HEK293 (cell line): ENCODE data around the gene CCDC81.

Source experiments
- CTCF ChIA-PET: fragments of 350-600 bp; formaldehyde crosslinking; extraction: SDS; loops from one replicate; lab custom pipeline; 2021; ENCODE audit warnings: antibody characterized with exemption; lab: Yijun Ruan, JAX
- POLR2A ChIA-PET: fragments of 300-600 bp; formaldehyde crosslinking; extraction: SDS; loops from one replicate; lab custom pipeline; 2020; ENCODE audit warnings: antibody characterized with exemption, inconsistent platforms; lab: Yijun Ruan, JAX
- H3K27ac ChIP-seq: fragments of 200-500 bp; sonication (Bioruptor generic); 2 replicates; pipeline ENCODE4 v1.5.1; 2014; ENCODE audit warnings: low read depth, low read length, control low read depth, inconsistent platforms; ENCODE audit errors: extremely low read depth
- H3K36me3 ChIP-seq, 2 experiments: fragments of 200-500 bp in 1 of 2; sonication (Bioruptor generic) in 1 of 2; 1 replicate in 1 of 2; 2 replicates in 1 of 2; pipeline ENCODE4 v1.5.1; 2014 to 2017; ENCODE audit warnings: inconsistent platforms in 2 of 2, low read length in 2 of 2; ENCODE audit not compliant: control insufficient read depth in 2 of 2, insufficient read depth in 1 of 2
- H3K4me1 ChIP-seq: fragments of 200-500 bp; sonication (Bioruptor generic); 2 replicates; pipeline ENCODE4 v1.5.1; 2014; ENCODE audit warnings: mild to moderate bottlenecking, low read length, inconsistent platforms; ENCODE audit not compliant: control insufficient read depth, insufficient read depth
- H3K4me3 ChIP-seq: 2 replicates; pipeline ENCODE4 v1.5.1; 2011; ENCODE audit warnings: low read depth, mild to moderate bottlenecking, control low read depth, low read length, moderate library complexity
- H3K9me3 ChIP-seq: fragments of 200-500 bp; sonication (Bioruptor generic); 2 replicates; pipeline ENCODE4 v1.5.1; 2014; ENCODE audit warnings: low read depth, low read length, inconsistent platforms; ENCODE audit not compliant: control insufficient read depth, insufficient read depth
- ELK4 ChIP-seq: IDR thresholded peaks from 2 replicates; pipeline ENCODE4 v1.6.1; 2011; ENCODE audit warnings: mild to moderate bottlenecking, low read depth, low read length, borderline replicate concordance
- FEZF1 ChIP-seq: fragments of 450-650 bp; formaldehyde crosslinking; IDR thresholded peaks from 2 replicates; pipeline ENCODE4 v1.5.1; 2016; ENCODE audit warnings: missing biosample characterization, missing genetic modification characterization
- HIC1 ChIP-seq: fragments of 450-650 bp; formaldehyde crosslinking; IDR thresholded peaks from 2 replicates; pipeline ENCODE4 v1.5.1; 2016; ENCODE audit warnings: missing biosample characterization, missing genetic modification characterization
- KLF9 ChIP-seq: fragments of 450-650 bp; formaldehyde crosslinking; IDR thresholded peaks from 2 replicates; pipeline ENCODE4 v1.5.1; 2016; ENCODE audit warnings: missing biosample characterization, missing genetic modification characterization, low read depth
- REPIN1 ChIP-seq: fragments of 450-650 bp; formaldehyde crosslinking; IDR thresholded peaks from 2 replicates; pipeline ENCODE4 v1.5.1; 2017; ENCODE audit warnings: missing biosample characterization, missing genetic modification characterization, low read depth
- ZBTB1 ChIP-seq: fragments of 450-650 bp; formaldehyde crosslinking; IDR thresholded peaks from 2 replicates; pipeline ENCODE4 v1.5.1; 2016; ENCODE audit warnings: missing biosample characterization, missing genetic modification characterization
- ZBTB26 ChIP-seq: fragments of 450-650 bp; formaldehyde crosslinking; optimal IDR thresholded peaks from 2 replicates; pipeline ENCODE3; 2016; ENCODE audit warnings: missing biosample characterization, mild to moderate bottlenecking, missing genetic modification characterization
- ZNF155 ChIP-seq: fragments of 450-650 bp; formaldehyde crosslinking; IDR thresholded peaks from 2 replicates; pipeline ENCODE4 v1.5.1; 2016; ENCODE audit warnings: missing biosample characterization, missing genetic modification characterization
- ZNF37A ChIP-seq: fragments of 450-650 bp; IDR thresholded peaks from 2 replicates; pipeline ENCODE4 v1.5.1; 2018; ENCODE audit warnings: missing biosample characterization, missing genetic modification characterization
- ZNF423 ChIP-seq: fragments of 450-650 bp; formaldehyde crosslinking; IDR thresholded peaks from 2 replicates; pipeline ENCODE4 v1.5.1; 2016; ENCODE audit warnings: missing biosample characterization, missing genetic modification characterization
- ZNF549 ChIP-seq: fragments of 450-650 bp; IDR thresholded peaks from 2 replicates; pipeline ENCODE4 v1.5.1; 2018; ENCODE audit warnings: missing biosample characterization, missing genetic modification characterization, mild to moderate bottlenecking, inconsistent platforms, moderate library complexity
- ZNF558 ChIP-seq: fragments of 450-650 bp; formaldehyde crosslinking; IDR thresholded peaks from 2 replicates; pipeline ENCODE4 v1.5.1; 2016; ENCODE audit warnings: missing biosample characterization, missing genetic modification characterization
- ZNF571 ChIP-seq: fragments of 450-650 bp; formaldehyde crosslinking; IDR thresholded peaks from 2 replicates; pipeline ENCODE4 v1.5.0; 2017; ENCODE audit warnings: missing biosample characterization, missing genetic modification characterization
- ZNF843 ChIP-seq: fragments of 450-650 bp; formaldehyde crosslinking; IDR thresholded peaks from 2 replicates; pipeline ENCODE4 v1.5.1; 2016; ENCODE audit warnings: missing biosample characterization, missing genetic modification characterization
- ZSCAN16 ChIP-seq: fragments of 450-650 bp; formaldehyde crosslinking; IDR thresholded peaks from 2 replicates; pipeline ENCODE4 v1.5.1; 2016; ENCODE audit warnings: missing biosample characterization, missing genetic modification characterization
- ZXDB ChIP-seq: fragments of 450-650 bp; formaldehyde crosslinking; IDR thresholded peaks from 2 replicates; pipeline ENCODE4 v1.5.1; 2016; ENCODE audit warnings: missing biosample characterization, missing genetic modification characterization

Gene CCDC81

GRCh38 chr11:86374069-86374468 lies 618 bp upstream of the CCDC81 start (continued):
- no peak for TF ChIP-seq ELK4
- TF ChIP-seq ZBTB26 (tag by site-specific recombination): no peak
- no peak for TF ChIP-seq KLF9
- no peak for TF ChIP-seq FEZF1 (tag by site-specific recombination)
- no peak for TF ChIP-seq ZSCAN16 (tag by site-specific recombination)
- no peak for TF ChIP-seq ZNF155 (tag by site-specific recombination)
- no peak for TF ChIP-seq ZNF558 (tag by site-specific recombination)
- TF ChIP-seq ZXDB: no peak
- TF ChIP-seq, all 188 proteins: peak for 0

- CTCF ChIA-PET: interaction anchor here (0.6 kb wide), 1 partner anchor 79 kb away, joined by 3 read pairs; no protein-coding TSS in a partner anchor
- H3K9me3 ChIP-seq: no peaks in the 10 kb centered on the region
- H3K36me3 ChIP-seq: no peaks in the 10 kb centered on the region
- no peaks in the 10 kb centered on the region for H3K4me1 ChIP-seq
- POLR2A ChIA-PET: no interaction called here
- H3K4me3 ChIP-seq: no peak overlapping the region
- no peak overlapping the region for H3K27ac ChIP-seq
- no peak for TF ChIP-seq ZNF843
- TF ChIP-seq REPIN1 (tag by site-specific recombination): no peak
- TF ChIP-seq ZNF37A (tag by site-specific recombination): no peak
- TF ChIP-seq ZBTB1 (tag by site-specific recombination): no peak
- no peak for TF ChIP-seq ZNF571 (tag by site-specific recombination)
- no peak for TF ChIP-seq ZNF423 (tag by site-specific recombination)
- no peak for TF ChIP-seq HIC1
- TF ChIP-seq, all 188 proteins: peak for 0
Observed at GRCh38 chr11:86377972-86378371, 3.3 kb downstream of the CCDC81 start.

- Histone ChIP-seq H3K36me3 (no peaks in the 10 kb centered on the region), H3K9me3 (no peaks in the 10 kb centered on the region), H3K4me3 (no peak overlapping the region), H3K27ac (no peak overlapping the region), H3K4me1 (no peaks in the 10 kb centered on the region)
- ChIA-PET POLR2A (no interaction called here), CTCF (no interaction called here)
- TF ChIP-seq ZNF558 (tag by site-specific recombination) (peak; percentile 94), ZNF549 (tag by site-specific recombination) (no peak)
Observed at GRCh38 chr11:86380295-86381059, 5.8 kb downstream of the CCDC81 start.
